HG03432 (cell line): ENCODE results near the gene CNTROB.
A peak's percentile ranks its signal among the peaks of the same experiment; 100 is the strongest.

Experiments
- ATAC-seq: cut with Tn5 transposase; IDR thresholded peaks from one replicate; pipeline ENCODE4 v1.9.1; 2021; ENCODE audit warnings: mild to moderate bottlenecking, moderate library complexity; ENCODE audit not compliant: unreplicated experiment

CNTROB gene

GRCh38 chr17:7931709-7932482 is at the start of gene CNTROB, which contains the start of gene TRAPPC1:
TSS of gene CNTROB (plus strand) at chr17:7932206. CDS start at chr17:7933080, 874 bp downstream.
TSS of gene TRAPPC1 (minus strand) at chr17:7931946. CDS start at chr17:7931829, 117 bp downstream.
- peak; percentile 96 for ATAC-seq

GRCh38 chr17:7882629-7883028 is 49.4 kb upstream of the CNTROB start:
- no peak for ATAC-seq

- no peak for ATAC-seq
Observed at GRCh38 chr17:7883781-7884386, 48.1 kb upstream of the CNTROB start.

- ATAC-seq, result peak; percentile 19
Observed at GRCh38 chr17:7884581-7885366, 47.2 kb upstream of the CNTROB start.

- ATAC-seq, result peak; percentile 31
Observed at GRCh38 chr17:7885367-7886226, 46.4 kb upstream of the CNTROB start.

GRCh38 chr17:7886227-7887037 is 45.6 kb upstream of the CNTROB start:
- no peak for ATAC-seq

- ATAC-seq, result no peak
Observed at GRCh38 chr17:7887038-7887481, 44.9 kb upstream of the CNTROB start.

GRCh38 chr17:7887482-7888183 is 44.4 kb upstream of the CNTROB start:
- ATAC-seq, result peak; percentile 49

- no peak for ATAC-seq
Observed at GRCh38 chr17:7888184-7888920, 43.7 kb upstream of the CNTROB start, which contains the start of gene CHD3. TSS of gene CHD3 (plus strand) at chr17:7888789. CDS start at chr17:7889001, 212 bp downstream.

- ATAC-seq, result no peak
Observed at GRCh38 chr17:7889166-7889955, 42.6 kb upstream of the CNTROB start.

GRCh38 chr17:7893187-7893880 is 38.7 kb upstream of the CNTROB start:
- ATAC-seq, result no peak

GRCh38 chr17:7894226-7894625 is 37.8 kb upstream of the CNTROB start:
- no peak for ATAC-seq

GRCh38 chr17:7894866-7895265 is 37.1 kb upstream of the CNTROB start:
- no peak for ATAC-seq

- ATAC-seq, result no peak
Observed at GRCh38 chr17:7897090-7897489, 34.9 kb upstream of the CNTROB start.

GRCh38 chr17:7897773-7898172 is 34.2 kb upstream of the CNTROB start:
- no peak for ATAC-seq

GRCh38 chr17:7903154-7904103 is 28.6 kb upstream of the CNTROB start:
- no peak for ATAC-seq
